Neural cell (in vitro differentiated cells): Measurements from ENCODE around the gene APBA2. TPM values are rescaled to one million over a fixed set of nuclear protein-coding genes. Genes with fewer than 3 reads are reported as not detected.

Experiments
- H2AFZ ChIP-seq: fragments of 200-600, 300-800 bp; sonication (generic), shearing (Covaris generic); 2 replicates; pipeline ENCODE4 v1.6.0; 2014; ENCODE audit warnings: low read depth, mild to moderate bottlenecking, antibody characterized with exemption, low read length, moderate library complexity
- H3F3A ChIP-seq: fragments of 200-600 bp; shearing (Covaris generic); 2 replicates; pipeline ENCODE4 v1.6.1; 2016; ENCODE audit warnings: mild to moderate bottlenecking, moderate library complexity, mixed read lengths, antibody characterized with exemption, low read length; ENCODE audit not compliant: insufficient read depth, poor library complexity, severe bottlenecking
- H3K27ac ChIP-seq: fragments of 200-600, 300-800 bp; sonication (generic), shearing (Covaris generic); 2 replicates; pipeline ENCODE4 v1.5.1; 2014; ENCODE audit warnings: mild to moderate bottlenecking, low read length, moderate library complexity
- H3K27me3 ChIP-seq: fragments of 300-800, 200-600 bp; sonication (generic), shearing (Covaris generic); 2 replicates; pipeline ENCODE4 v1.6.0; 2014; ENCODE audit warnings: mild to moderate bottlenecking, low read depth, low read length, moderate library complexity; ENCODE audit not compliant: insufficient read depth
- H3K36me3 ChIP-seq: fragments of 300-800, 200-600 bp; sonication (generic), shearing (Covaris generic); 2 replicates; pipeline ENCODE4 v1.5.1; 2014; ENCODE audit warnings: mild to moderate bottlenecking, antibody characterized with exemption, low read length, moderate library complexity; ENCODE audit not compliant: insufficient read depth
- H3K4me2 ChIP-seq: fragments of 300-800, 200-600 bp; sonication (generic), shearing (Covaris generic); 2 replicates; pipeline ENCODE4 v1.6.0; 2014; ENCODE audit warnings: mild to moderate bottlenecking, low read length
- H3K4me3 ChIP-seq: fragments of 300-800, 200-600 bp; sonication (generic), shearing (Covaris generic); 2 replicates; pipeline ENCODE4 v1.5.1; 2014; ENCODE audit warnings: mild to moderate bottlenecking, low read length, moderate library complexity
- H3K79me2 ChIP-seq: fragments of 200-600 bp; shearing (Covaris generic); replicated peaks from 2 replicates; pipeline ENCODE4 v1.6.0; 2014; ENCODE audit warnings: mild to moderate bottlenecking, low read length, moderate library complexity; ENCODE audit not compliant: insufficient read depth
- H3K9ac ChIP-seq: fragments of 300-800, 200-600 bp; sonication (generic), shearing (Covaris generic); 2 replicates; pipeline ENCODE4 v1.6.1; 2016; ENCODE audit warnings: mild to moderate bottlenecking, low read length, mixed read lengths
- H3K9me2 ChIP-seq: fragments of 200-600 bp; shearing (Covaris generic); 2 replicates; pipeline ENCODE4 v1.6.1; 2016; ENCODE audit warnings: mild to moderate bottlenecking, low read length, mixed read lengths; ENCODE audit not compliant: insufficient read depth
- H3K9me3 ChIP-seq: fragments of 200-600, 300-800 bp; sonication (generic), shearing (Covaris generic); 2 replicates; pipeline ENCODE4 v1.6.1; 2016; ENCODE audit warnings: mild to moderate bottlenecking, mixed run types, low read length, moderate library complexity, mixed read lengths
- H4K20me1 ChIP-seq: fragments of 200-600 bp; shearing (Covaris generic); 2 replicates; pipeline ENCODE4 v1.6.1; 2016; ENCODE audit warnings: mild to moderate bottlenecking, mixed run types; ENCODE audit not compliant: insufficient read depth
- CTCF ChIP-seq: fragments of 450-650 bp; IDR thresholded peaks from 2 replicates; pipeline ENCODE4 v1.5.1; 2014; ENCODE audit warnings: antibody characterized with exemption, mild to moderate bottlenecking, moderate library complexity; ENCODE audit not compliant: poor library complexity, severe bottlenecking
- EP300 ChIP-seq: fragments of 450-650 bp; conservative IDR thresholded peaks from 2 replicates; pipeline ENCODE4 v1.6.1; 2014; ENCODE audit warnings: antibody characterized with exemption, mild to moderate bottlenecking, moderate library complexity; ENCODE audit not compliant: poor library complexity, severe bottlenecking
- EZH2 ChIP-seq: fragments of 200-600, 300-800 bp; shearing (Covaris generic), sonication (generic); IDR thresholded peaks from 2 replicates; pipeline ENCODE4 v1.6.1; 2014; ENCODE audit warnings: antibody characterized with exemption, low read length, borderline replicate concordance, mild to moderate bottlenecking; ENCODE audit not compliant: insufficient read depth, poor library complexity, severe bottlenecking
- MXI1 ChIP-seq: fragments of 450-650 bp; conservative IDR thresholded peaks from 2 replicates; pipeline ENCODE4 v1.6.1; 2014; ENCODE audit warnings: antibody characterized with exemption, mild to moderate bottlenecking; ENCODE audit not compliant: poor library complexity, severe bottlenecking
- POLR2AphosphoS5 ChIP-seq: IDR thresholded peaks from 2 replicates; pipeline ENCODE4 v1.6.1; 2012
- RAD21 ChIP-seq: fragments of 450-650 bp; conservative IDR thresholded peaks from 2 replicates; pipeline ENCODE4 v1.6.1; 2014; ENCODE audit warnings: antibody characterized with exemption, mild to moderate bottlenecking, moderate library complexity
- REST ChIP-seq: IDR thresholded peaks from 2 replicates; pipeline ENCODE4 v1.6.1; 2012; ENCODE audit warnings: borderline replicate concordance
- SMC3 ChIP-seq: fragments of 450-650 bp; conservative IDR thresholded peaks from 2 replicates; pipeline ENCODE4 v1.6.1; 2014; ENCODE audit warnings: antibody characterized with exemption, mild to moderate bottlenecking, moderate library complexity; ENCODE audit not compliant: poor library complexity
- TAF1 ChIP-seq: IDR thresholded peaks from 2 replicates; pipeline ENCODE4 v1.6.1; 2012; ENCODE audit warnings: low read depth
- polyA plus RNA-seq: library from polyadenylated mRNA; depleted of rRNA; stranded (reverse); fragments of >200 nt; gene quantifications from 2 replicates; pipeline ENCODE4 v1.2.3, GENCODE V29; 2014

The APBA2 gene
- polyA plus RNA-seq, 1 donor from 2014 or later, result 134 TPM

- H4K20me1 ChIP-seq, result no peaks in the 10 kb centered on the region
- H3K27me3 ChIP-seq, result no peaks in the 10 kb centered on the region
- H3K9me2 ChIP-seq, result no peaks in the 10 kb centered on the region
- H2AFZ ChIP-seq, result no peak overlapping the region
- no peaks in the 10 kb centered on the region for H3K36me3 ChIP-seq
- H3K4me2 ChIP-seq, result no peak overlapping the region
- no peak overlapping the region for H3K4me3 ChIP-seq
- no peaks in the 10 kb centered on the region for H3K9me3 ChIP-seq
- no peak overlapping the region for H3K27ac ChIP-seq
- H3F3A ChIP-seq, result no peaks in the 10 kb centered on the region
- peaks cover 4% of the 10 kb centered on the region for H3K79me2 ChIP-seq
- H3K9ac ChIP-seq, result no peak overlapping the region
- TF ChIP-seq RAD21, result no peak
- no peak for TF ChIP-seq MXI1
- no peak for TF ChIP-seq POLR2AphosphoS5
- no peak for TF ChIP-seq TAF1
- no peak for TF ChIP-seq EZH2
- TF ChIP-seq REST, result no peak
- TF ChIP-seq EP300, result no peak
- no peak for TF ChIP-seq SMC3
- no peak for TF ChIP-seq CTCF
Observed at GRCh38 chr15:28978661-28979060, 92.9 kb downstream of the APBA2 start.

- Histone ChIP-seq H4K20me1 (no peaks in the 10 kb centered on the region), H3K27me3 (no peaks in the 10 kb centered on the region), H2AFZ (no peak overlapping the region), H3K9me3 (no peaks in the 10 kb centered on the region), H3K79me2 (peaks cover 4% of the 10 kb centered on the region), H3K9ac (no peak overlapping the region), H3F3A (no peaks in the 10 kb centered on the region), H3K36me3 (no peaks in the 10 kb centered on the region), H3K4me3 (no peak overlapping the region), H3K4me2 (no peak overlapping the region), H3K9me2 (no peaks in the 10 kb centered on the region), H3K27ac (no peak overlapping the region)
- no peak for TF ChIP-seq EP300
- TF ChIP-seq EZH2, result no peak
- TF ChIP-seq POLR2AphosphoS5, result no peak
- no peak for TF ChIP-seq SMC3
- no peak for TF ChIP-seq CTCF
- no peak for TF ChIP-seq REST
- TF ChIP-seq MXI1, result no peak
- TF ChIP-seq RAD21, result no peak
- no peak for TF ChIP-seq TAF1
Observed at GRCh38 chr15:28979208-28979841, 93.6 kb downstream of the APBA2 start.
